IMR-90 (cell line): ENCODE measurements around the gene DSE.

Experiments
- CEBPB ChIP-seq: IDR thresholded peaks from 2 replicates; pipeline ENCODE4 v1.6.1; 2012; ENCODE audit warnings: low read depth, low read length, improper control_type of control experiment
- CTCF ChIP-seq: conservative IDR thresholded peaks from 2 replicates; pipeline ENCODE4 v1.5.1; 2012; ENCODE audit warnings: mild to moderate bottlenecking, low read depth, low read length, improper control_type of control experiment
- ELK1 ChIP-seq: fragments of 150-350 bp; IDR thresholded peaks from 2 replicates; pipeline ENCODE4 v1.6.1; 2016; ENCODE audit warnings: low read depth, mild to moderate bottlenecking, low read length, moderate library complexity, borderline replicate concordance
- MXI1 ChIP-seq: IDR thresholded peaks from 2 replicates; pipeline ENCODE4 v1.6.1; 2012; ENCODE audit warnings: low read depth, mild to moderate bottlenecking, low read length, moderate library complexity, borderline replicate concordance
- POLR2A ChIP-seq: IDR thresholded peaks from 2 replicates; pipeline ENCODE4 v1.6.1; 2012; ENCODE audit warnings: mild to moderate bottlenecking, low read depth, low read length
- RFX5 ChIP-seq: IDR thresholded peaks from 2 replicates; pipeline ENCODE4 v1.8.0; 2012; ENCODE audit warnings: low read depth, mild to moderate bottlenecking, low read length, moderate library complexity

DNA sequence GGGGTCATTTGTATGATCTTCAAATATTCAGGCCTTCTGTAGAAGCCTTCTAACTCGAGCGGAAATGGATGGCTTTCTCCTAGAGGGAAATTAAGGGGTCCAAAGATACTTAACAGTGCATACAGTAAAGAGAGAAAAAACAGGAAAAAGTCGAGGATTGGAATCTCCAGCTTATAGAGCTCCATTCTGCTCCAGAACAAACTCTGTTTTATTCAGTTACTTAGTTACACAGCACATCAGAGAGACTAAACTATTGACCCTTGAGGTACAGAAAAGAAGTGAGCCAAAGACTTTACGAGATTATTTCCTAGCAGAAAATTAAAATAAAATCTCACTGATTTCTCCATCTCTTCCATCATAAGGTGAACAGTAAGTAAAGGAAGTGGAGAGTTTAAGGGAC, 43.8 kb upstream of the DSE start:
- no peak for TF ChIP-seq CEBPB
- TF ChIP-seq MXI1: no peak
- TF ChIP-seq RFX5: no peak
- no peak for TF ChIP-seq CTCF
- TF ChIP-seq ELK1: no peak
- no peak for TF ChIP-seq POLR2A
